HCT116 (cell line): ENCODE results near the gene SYCP2. TPM values are rescaled to one million over a fixed set of nuclear protein-coding genes. Genes with fewer than 3 reads are reported as not detected.

Experiments used
- ATAC-seq: fragments of 200-7000 bp; cut with Tn5 transposase; 2 replicates; pipeline ENCODE4 v1.9.1; 2020; ENCODE audit warnings: mild to moderate bottlenecking, moderate library complexity
- BruUV-seq: library from RNA; stranded (reverse); fragments of 400-500 nt; replicated peaks from 2 replicates; lab custom pipeline; 2021; lab: Mats Ljungman, UMichigan
- CTCF ChIA-PET: fragments of 300-600 bp; sonication (Branson Sonifier 250); formaldehyde crosslinking; loops from one replicate; lab custom pipeline; 2021; ENCODE audit warnings: antibody characterized with exemption; lab: Charles Lee
- POLR2A ChIA-PET: fragments of 300-600, 350-600 bp; sonication (Branson Sonifier 250); formaldehyde crosslinking; loops from one replicate; lab custom pipeline; 2021; ENCODE audit warnings: antibody characterized with exemption; lab: Charles Lee
- RAD21 ChIA-PET, 2 experiments: fragments of 300-600 bp; sonication (Branson Sonifier 250); formaldehyde crosslinking; loops; one replicate each; lab custom pipeline; 2023; ENCODE audit warnings: low total read pairs in 2 of 2; ENCODE audit not compliant: uncharacterized antibody in 2 of 2, unreplicated experiment in 2 of 2, low non-redundant PET in 1 of 2; lab: Charles Lee
- DNase-seq: peaks from one replicate; pipeline ENCODE4 v3.0.0-alpha.2; 2010; ENCODE audit warnings: low read depth, low spot score
- H2AFZ ChIP-seq: fragments of 200-600 bp; shearing (Covaris generic), sonication (generic); 2 replicates; pipeline ENCODE4 v1.6.1; 2017; ENCODE audit warnings: low read depth, mixed run types, mixed read lengths, antibody characterized with exemption, low read length; ENCODE audit not compliant: poor library complexity, severe bottlenecking
- H3K27ac ChIP-seq: 2 replicates; pipeline ENCODE4 v1.5.1; 2012; ENCODE audit warnings: low read depth, low read length
- H3K27me3 ChIP-seq: fragments of 200-600 bp; sonication (generic); 2 replicates; pipeline ENCODE4 v1.6.1; 2016; ENCODE audit warnings: mixed run types, low read length, mixed read lengths; ENCODE audit not compliant: insufficient read depth
- H3K36me3 ChIP-seq, 2 experiments: fragments of 200-500 bp in 1 of 2; fragments of 200-600 bp in 1 of 2; sonication (Bioruptor generic) in 1 of 2; sonication (generic) in 1 of 2; 2 replicates each; pipeline versions ENCODE4 v1.5.1 to v1.6.1; 2014 to 2016; ENCODE audit warnings: low read length in 2 of 2, inconsistent platforms in 1 of 2, mixed read lengths in 1 of 2, mixed run types in 1 of 2; ENCODE audit not compliant: insufficient read depth in 2 of 2, control insufficient read depth in 1 of 2
- H3K4me1 ChIP-seq, 2 experiments: fragments of 200-600 bp in 1 of 2; sonication (generic) in 1 of 2; 2 replicates each; pipeline versions ENCODE4 v1.5.1 to v1.6.1; 2012 to 2017; ENCODE audit warnings: low read length in 2 of 2, inconsistent platforms in 1 of 2, mild to moderate bottlenecking in 1 of 2, mixed read lengths in 1 of 2, mixed run types in 1 of 2, moderate library complexity in 1 of 2; ENCODE audit not compliant: insufficient read depth in 2 of 2, control insufficient read depth in 1 of 2
- H3K4me2 ChIP-seq: fragments of 200-600 bp; sonication (generic); 2 replicates; pipeline ENCODE4 v1.6.1; 2017; ENCODE audit warnings: mixed run types, low read length, mixed read lengths
- H3K4me3 ChIP-seq, 2 experiments: fragments of 200-600 bp in 1 of 2; sonication (generic) in 1 of 2; replicated peaks in 1 of 2; 2 replicates each; pipeline ENCODE4 v1.5.1; 2011 to 2016; ENCODE audit warnings: low read length in 2 of 2, control low read depth in 1 of 2, low read depth in 1 of 2, mild to moderate bottlenecking in 1 of 2, mixed read lengths in 1 of 2, mixed run types in 1 of 2
- H3K79me2 ChIP-seq: fragments of 200-600 bp; sonication (generic); 2 replicates; pipeline ENCODE4 v1.6.1; 2017; ENCODE audit warnings: mild to moderate bottlenecking, mixed run types, low read length, moderate library complexity, mixed read lengths; ENCODE audit not compliant: insufficient read depth
- H3K9ac ChIP-seq: fragments of 200-600 bp; sonication (generic); 2 replicates; pipeline ENCODE4 v1.6.1; 2016; ENCODE audit warnings: low read length, mixed read lengths
- H3K9me2 ChIP-seq: fragments of 200-600 bp; sonication (generic), shearing (Covaris generic); 2 replicates; pipeline ENCODE4 v1.6.1; 2017; ENCODE audit warnings: mixed run types, mild to moderate bottlenecking, moderate library complexity; ENCODE audit not compliant: insufficient read depth
- H3K9me3 ChIP-seq, 2 experiments: fragments of 200-500 bp in 1 of 2; fragments of 200-600 bp in 1 of 2; sonication (Bioruptor generic) in 1 of 2; sonication (generic) in 1 of 2; 2 replicates each; pipeline ENCODE4 v1.6.1; 2014 to 2017; ENCODE audit warnings: low read length in 2 of 2, mixed read lengths in 2 of 2, inconsistent platforms in 1 of 2, low read depth in 1 of 2, mild to moderate bottlenecking in 1 of 2, mixed run types in 1 of 2, moderate library complexity in 1 of 2; ENCODE audit not compliant: control insufficient read depth in 1 of 2, insufficient read depth in 1 of 2
- H4K20me1 ChIP-seq: fragments of 200-600 bp; sonication (generic), shearing (Covaris generic); 2 replicates; pipeline ENCODE4 v1.6.1; 2017; ENCODE audit warnings: mixed run types, mild to moderate bottlenecking, moderate library complexity; ENCODE audit not compliant: insufficient read depth
- CEBPB ChIP-seq: IDR thresholded peaks from 2 replicates; pipeline ENCODE4 v1.6.1; 2012; ENCODE audit warnings: low read depth
- EGR1 ChIP-seq: IDR thresholded peaks from 2 replicates; pipeline ENCODE4 v1.6.1; 2012; ENCODE audit warnings: low read depth
- ELF1 ChIP-seq: IDR thresholded peaks from 2 replicates; pipeline ENCODE4 v1.6.1; 2012; ENCODE audit warnings: low read depth, borderline replicate concordance
- RAD21 ChIP-seq: IDR thresholded peaks from 2 replicates; pipeline ENCODE4 v1.6.1; 2012; ENCODE audit warnings: low read depth, mild to moderate bottlenecking
- REST ChIP-seq: IDR thresholded peaks from 2 replicates; pipeline ENCODE4 v1.6.1; 2012; ENCODE audit warnings: low read depth
- SIN3A ChIP-seq: IDR thresholded peaks from 2 replicates; pipeline ENCODE4 v1.6.1; 2012; ENCODE audit warnings: low read depth
- SP1 ChIP-seq: IDR thresholded peaks from 2 replicates; pipeline ENCODE4 v1.6.1; 2012; ENCODE audit warnings: low read depth
- TCF7L2 ChIP-seq: IDR thresholded peaks from 2 replicates; pipeline ENCODE4 v1.7.0; 2011; ENCODE audit warnings: borderline replicate concordance, inconsistent platforms; ENCODE audit not compliant: insufficient read depth, insufficient read length; ENCODE audit errors: extremely low read depth
- YY1 ChIP-seq: IDR thresholded peaks from 2 replicates; pipeline ENCODE4 v1.6.1; 2011; ENCODE audit warnings: low read length, low read depth, moderate library complexity, mild to moderate bottlenecking; ENCODE audit not compliant: insufficient replicate concordance; ENCODE audit errors: extremely low read depth
- intact Hi-C: fragments of 100-400 bp; cut with micrococcal nuclease; formaldehyde crosslinking; loops from 2 replicates; pipeline ENCODE4 v1.10.0; 2022
- total RNA-seq: library from RNA; stranded (reverse); gene quantifications from one replicate; pipeline ENCODE4 v1.2.1, GENCODE V29; 2021; ENCODE audit not compliant: unreplicated experiment

SYCP2 gene
- total RNA-seq, 1 experiment from 2014 or later = 0.59 TPM

- no TSS peak for BruUV-seq
- H2AFZ ChIP-seq = no peak overlapping the region
- no peak overlapping the region for H3K4me3 ChIP-seq
- DNase-seq (no peak), ATAC-seq (no peak)
- POLR2A ChIA-PET = no interaction called here
- H3K9me3 ChIP-seq = no peaks in the 10 kb centered on the region
- H3K4me2 ChIP-seq = no peak overlapping the region
- CTCF ChIA-PET = interaction anchor here (1.0 kb wide), 1 partner anchor 9 kb away, joined by 3 read pairs; the partner anchor contains the start of gene SYCP2
- H3K36me3 ChIP-seq = no peaks in the 10 kb centered on the region
- no peak overlapping the region for H3K27ac ChIP-seq
- RAD21 ChIA-PET = no interaction called here
- H3K27me3 ChIP-seq = peaks cover 36% of the 10 kb centered on the region
- no peaks in the 10 kb centered on the region for H4K20me1 ChIP-seq
- no peaks in the 10 kb centered on the region; a peak in 1 of 4 replicates for H3K4me1 ChIP-seq
- H3K9me2 ChIP-seq = no peaks in the 10 kb centered on the region
- no peak overlapping the region for H3K9ac ChIP-seq
- no peak for TF ChIP-seq YY1
- TF ChIP-seq SIN3A = no peak
- TF ChIP-seq RAD21 = no peak
- TF ChIP-seq EGR1 = no peak
- TF ChIP-seq CEBPB = no peak
- TF ChIP-seq TCF7L2 = no peak
- no peak for TF ChIP-seq REST
- no peak for TF ChIP-seq ELF1
- no peak for TF ChIP-seq SP1
- H3K79me2 ChIP-seq = no peaks in the 10 kb centered on the region
- intact Hi-C loops = no loop called here
Measured at GRCh38 chr20:59925359-59925758, 8.1 kb downstream of the SYCP2 start.
